Measurements from ENCODE around the gene METTL23.
"Not testable (repeated sequence)": the region's sequence is repeated elsewhere in the genome, so short reads cannot be mapped to it uniquely, and the experiment has no call there.

METTL23 gene

GRCh38 chr17:76735586-76736348 is 9.1 kb downstream of the METTL23 start:
- DNase-seq = peak in 1 of 3 experiments; percentile 60

- peak; percentile 59 to 77 (median 76) for DNase-seq
Observed at GRCh38 chr17:76736349-76737081, 9.9 kb downstream of the METTL23 start.

GRCh38 chr17:76737082-76737675 is 10.5 kb downstream of the METTL23 start, which contains the start of gene SRSF2:
Gene SRSF2, minus strand, starts transcription at chr17:76737331. Its CDS starts 171 bp downstream, at chr17:76737160.
- DNase-seq = peak; percentile 98 to 99 (median 99)

GRCh38 chr17:76737676-76738467 is 11.2 kb downstream of the METTL23 start, which contains the start of gene MFSD11:
Gene MFSD11, plus strand, starts transcription at chr17:76738119. Its CDS starts 234 bp downstream, at chr17:76738353.
- DNase-seq = peak; percentile 90 to 98 (median 98)

GRCh38 chr17:76738468-76738850 is 11.8 kb downstream of the METTL23 start:
- peak in 1 of 3 experiments; percentile 66 for DNase-seq

- DNase-seq = not testable (repeated sequence)
Observed at GRCh38 chr17:76739568-76740115, 13.0 kb downstream of the METTL23 start.

- DNase-seq = peak in 1 of 3 experiments; percentile 55
Observed at GRCh38 chr17:76740329-76741118, 13.9 kb downstream of the METTL23 start.

GRCh38 chr17:76742958-76743357 is 16.3 kb downstream of the METTL23 start:
- no peak for DNase-seq

GRCh38 chr17:76744747-76745146 is 18.1 kb downstream of the METTL23 start:
- no peak for DNase-seq

GRCh38 chr17:76745785-76746184 is 19.1 kb downstream of the METTL23 start:
- DNase-seq = not testable (repeated sequence)

- no peak for DNase-seq
Observed at GRCh38 chr17:76747716-76748363, 21.2 kb downstream of the METTL23 start.

- no peak for DNase-seq
Observed at GRCh38 chr17:76748657-76749056, 22.0 kb downstream of the METTL23 start.

GRCh38 chr17:76751416-76751993 is 24.9 kb downstream of the METTL23 start:
- no peak for DNase-seq

- DNase-seq = no peak
Observed at GRCh38 chr17:76752006-76752405, 25.4 kb downstream of the METTL23 start.

- no peak for DNase-seq
Observed at GRCh38 chr17:76753061-76753961, 26.7 kb downstream of the METTL23 start.

GRCh38 chr17:76755285-76755684 is 28.6 kb downstream of the METTL23 start:
- no peak for DNase-seq

GRCh38 chr17:76757256-76757655 is 30.6 kb downstream of the METTL23 start:
- DNase-seq = no peak

- no peak for DNase-seq
Observed at GRCh38 chr17:76758570-76758969, 31.9 kb downstream of the METTL23 start.

GRCh38 chr17:76772842-76773525 is 46.3 kb downstream of the METTL23 start:
- DNase-seq = no peak
